Breast epithelium (tissue), 4 donors: Measurements from ENCODE around the gene NOD2. TPM values are rescaled to one million over a fixed set of nuclear protein-coding genes. Genes with fewer than 3 reads are reported as not detected.

Experiments used
- DNase-seq, 2 donors: peaks; one replicate each; pipeline ENCODE4 v3.0.0-alpha.2; 2019; ENCODE audit warnings: low spot score in 2 of 2
- H3K27ac ChIP-seq, 2 donors: fragments of 200-600 bp; sonication (generic) in 1 of 2; one replicate each; pipeline ENCODE4 v1.5.1; 2016 to 2019; ENCODE audit warnings: mild to moderate bottlenecking in 1 of 2
- H3K27me3 ChIP-seq, 2 donors: fragments of 200-600 bp; sonication (generic) in 1 of 2; one replicate each; pipeline versions ENCODE4 v1.5.1 to v1.6.0; 2017 to 2019; ENCODE audit warnings: control low read depth in 1 of 2, mild to moderate bottlenecking in 1 of 2
- H3K36me3 ChIP-seq: fragments of 200-600 bp; one replicate; pipeline ENCODE4 v1.5.1; 2019
- H3K4me1 ChIP-seq, 2 donors: fragments of 200-600 bp; sonication (generic); one replicate each; pipeline ENCODE4 v1.5.1; 2016 to 2019; ENCODE audit warnings: control low read depth in 1 of 2
- H3K4me3 ChIP-seq, 3 donors: fragments of 200-600 bp; sonication (generic); 1 replicate in 2 of 3; 2 replicates in 1 of 3; pipeline ENCODE4 v1.5.1; 2016 to 2019; ENCODE audit warnings: mild to moderate bottlenecking in 3 of 3, moderate library complexity in 2 of 3
- H3K9me3 ChIP-seq, 2 donors: fragments of 200-600 bp; sonication (generic) in 1 of 2; one replicate each; pipeline ENCODE4 v1.5.1; 2016 to 2019; ENCODE audit warnings: control low read depth in 1 of 2
- POLR2A ChIP-seq: fragments of 450-650 bp; IDR thresholded peaks from one replicate; pipeline ENCODE4 v1.6.1; 2016; ENCODE audit warnings: antibody characterized with exemption, mild to moderate bottlenecking, moderate library complexity
- POLR2AphosphoS5 ChIP-seq, 3 donors: sonication (generic); formaldehyde crosslinking; IDR thresholded peaks; one replicate each; pipeline ENCODE4 v1.6.1; 2017; ENCODE audit warnings: antibody characterized with exemption in 3 of 3
- intact Hi-C: fragments of 100-400 bp; cut with DNase I; formaldehyde crosslinking; loops from one replicate; pipeline ENCODE4 v1.15.1; 2023; ENCODE audit warnings: low total_unique reads
- total RNA-seq, 3 donors: library from RNA; depleted of rRNA; stranded (reverse); fragments of >200 nt; gene quantifications; one replicate each; pipeline ENCODE4 v1.1.0, GENCODE V29; 2016
- TF ChIP-seq, protein P1 (sequence below), 3 donors: fragments of 450-650 bp; IDR thresholded peaks; one replicate each; pipeline ENCODE4 v1.5.1; 2016 to 2017; ENCODE audit warnings: antibody characterized with exemption in 3 of 3, mild to moderate bottlenecking in 3 of 3, moderate library complexity in 3 of 3

The NOD2 gene
- total RNA-seq, 3 donors from 2014 or later, result 2.6 to 4.9 (median 3.8) TPM

GRCh38 chr16:50666658-50667496 lies 26.5 kb upstream of the NOD2 start:
- H3K36me3 ChIP-seq, result no peaks in the 10 kb centered on the region
- intact Hi-C loops, result no loop called here
- H3K4me3 ChIP-seq, result no peak overlapping the region
- no peak for DNase-seq
- TF ChIP-seq, protein P1, sequence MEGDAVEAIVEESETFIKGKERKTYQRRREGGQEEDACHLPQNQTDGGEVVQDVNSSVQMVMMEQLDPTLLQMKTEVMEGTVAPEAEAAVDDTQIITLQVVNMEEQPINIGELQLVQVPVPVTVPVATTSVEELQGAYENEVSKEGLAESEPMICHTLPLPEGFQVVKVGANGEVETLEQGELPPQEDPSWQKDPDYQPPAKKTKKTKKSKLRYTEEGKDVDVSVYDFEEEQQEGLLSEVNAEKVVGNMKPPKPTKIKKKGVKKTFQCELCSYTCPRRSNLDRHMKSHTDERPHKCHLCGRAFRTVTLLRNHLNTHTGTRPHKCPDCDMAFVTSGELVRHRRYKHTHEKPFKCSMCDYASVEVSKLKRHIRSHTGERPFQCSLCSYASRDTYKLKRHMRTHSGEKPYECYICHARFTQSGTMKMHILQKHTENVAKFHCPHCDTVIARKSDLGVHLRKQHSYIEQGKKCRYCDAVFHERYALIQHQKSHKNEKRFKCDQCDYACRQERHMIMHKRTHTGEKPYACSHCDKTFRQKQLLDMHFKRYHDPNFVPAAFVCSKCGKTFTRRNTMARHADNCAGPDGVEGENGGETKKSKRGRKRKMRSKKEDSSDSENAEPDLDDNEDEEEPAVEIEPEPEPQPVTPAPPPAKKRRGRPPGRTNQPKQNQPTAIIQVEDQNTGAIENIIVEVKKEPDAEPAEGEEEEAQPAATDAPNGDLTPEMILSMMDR (IDR thresholded peaks at IDR 0.05), result no peak
- TF ChIP-seq POLR2AphosphoS5 (IDR thresholded peaks at IDR 0.05) (no peak), POLR2A (no peak)
- H3K27me3 ChIP-seq, result no peaks in the 10 kb centered on the region
- no peaks in the 10 kb centered on the region for H3K4me1 ChIP-seq
- H3K9me3 ChIP-seq, result peaks cover 3 to 4% of the 10 kb centered on the region in 2 donors
- no peak overlapping the region for H3K27ac ChIP-seq

DNA sequence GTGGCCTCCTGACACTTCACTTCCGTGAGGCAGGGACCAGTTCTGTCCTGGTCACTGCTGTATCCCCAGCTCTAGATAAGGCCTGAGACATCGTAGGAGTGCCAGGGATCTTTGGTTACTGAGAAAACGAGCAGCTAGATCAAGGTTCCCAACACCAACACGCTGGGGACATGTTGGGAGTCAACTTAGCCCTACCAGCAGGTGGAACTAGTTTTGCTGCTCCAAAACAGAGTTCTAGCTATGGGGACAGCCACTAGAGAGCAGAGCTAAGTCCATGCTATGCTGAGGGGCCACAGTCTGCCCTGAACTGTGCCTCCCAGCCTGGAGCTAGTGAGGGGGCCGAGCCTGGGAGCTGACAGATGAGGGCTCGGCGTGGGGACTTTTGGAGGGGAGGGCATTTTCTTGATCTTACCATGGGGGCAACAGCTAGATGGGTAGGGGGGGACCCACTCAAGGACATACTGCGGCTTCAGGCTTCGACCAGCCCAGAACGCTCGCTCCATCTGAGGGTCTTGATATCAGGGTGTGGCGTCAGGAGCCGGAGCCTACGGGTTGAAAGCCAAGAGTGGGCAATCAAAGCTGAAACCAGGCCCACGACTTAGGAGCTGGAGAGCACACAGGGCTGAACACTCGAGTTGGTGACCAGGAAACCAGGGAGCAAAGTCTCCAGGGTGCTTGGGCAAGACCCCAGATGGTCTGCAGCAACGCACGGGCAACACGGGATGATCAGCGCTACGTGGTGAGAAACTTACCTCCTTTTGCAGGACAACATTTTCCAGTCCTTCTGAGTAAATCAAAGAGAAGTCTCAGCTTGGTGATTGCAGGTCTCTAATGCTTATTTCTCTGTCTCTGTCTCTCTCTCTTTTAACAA lies 25.7 kb upstream of the NOD2 start:
- Histone ChIP-seq H3K27me3 (no peaks in the 10 kb centered on the region), H3K4me3 (no peak overlapping the region), H3K27ac (peak overlapping the region; percentile 56 to 66), H3K4me1 (no peaks in the 10 kb centered on the region), H3K9me3 (peaks cover 8 to 10% of the 10 kb centered on the region in 2 donors), H3K36me3 (no peaks in the 10 kb centered on the region)
- no peak for DNase-seq
- intact Hi-C loops, result no loop called here
- TF ChIP-seq, protein P1 (IDR thresholded peaks at IDR 0.05), result no peak
- TF ChIP-seq POLR2A (no peak), POLR2AphosphoS5 (IDR thresholded peaks at IDR 0.05) (no peak)

- TF ChIP-seq, protein P1 (IDR thresholded peaks at IDR 0.05), result peak in 1 of 3 donors; percentile 30
- no peak for TF ChIP-seq POLR2A
- Histone ChIP-seq H3K4me3 (no peak overlapping the region), H3K27me3 (no peaks in the 10 kb centered on the region), H3K27ac (peak overlapping the region; percentile 56 to 66), H3K9me3 (peaks cover 8 to 17% of the 10 kb centered on the region in 2 donors), H3K36me3 (no peaks in the 10 kb centered on the region), H3K4me1 (no peaks in the 10 kb centered on the region)
- DNase-seq, result peak in 1 of 2 donors; percentile 30
- intact Hi-C loops, result no loop called here
Measured at GRCh38 chr16:50668368-50669008, 24.9 kb upstream of the NOD2 start.

- DNase-seq, result no peak
- intact Hi-C loops, result no loop called here
- Histone ChIP-seq H3K4me3 (no peak overlapping the region), H3K9me3 (peaks cover 8 to 19% of the 10 kb centered on the region in 2 donors), H3K27me3 (no peaks in the 10 kb centered on the region), H3K36me3 (no peaks in the 10 kb centered on the region), H3K4me1 (no peaks in the 10 kb centered on the region), H3K27ac (no peak overlapping the region)
- TF ChIP-seq, protein P1 (IDR thresholded peaks at IDR 0.05), result no peak
- TF ChIP-seq POLR2AphosphoS5 (IDR thresholded peaks at IDR 0.05), result no peak
- TF ChIP-seq POLR2A, result no peak
Measured at GRCh38 chr16:50669741-50670140, 23.7 kb upstream of the NOD2 start.
